ENCODE measurements around the gene P4HA2. TPM values are rescaled to one million over a fixed set of nuclear protein-coding genes. Genes with fewer than 3 reads are reported as not detected.

Gene P4HA2
- total and polyA plus RNA-seq, 2 donors from 2014 or later = 32.5 to 54.1 TPM

DNA sequence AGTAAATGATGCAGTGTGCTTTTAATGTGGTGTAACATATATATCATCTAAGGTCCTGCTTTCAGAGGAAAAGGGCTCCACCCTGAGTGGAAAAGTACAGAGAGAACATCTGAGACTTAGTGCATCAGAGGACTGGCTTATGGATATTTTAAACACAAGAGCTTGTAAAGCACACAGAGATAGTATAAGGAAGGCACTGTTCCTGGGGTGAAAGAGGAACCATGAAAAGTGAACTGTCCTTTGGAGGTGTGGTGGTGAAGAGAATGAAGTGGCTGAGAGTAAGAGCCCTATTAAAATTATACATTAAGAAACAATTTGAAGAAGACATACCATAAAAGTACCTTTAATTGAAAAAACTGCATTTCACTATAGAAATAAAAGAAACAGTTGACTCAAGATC is 85.2 kb downstream of the P4HA2 start:
- intact Hi-C loops (cut with DNase I) = no loop called here
- Histone ChIP-seq H3K4me1 (ENCODE audit: control insufficient read depth in 2 of 3, insufficient read depth in 2 of 3, low read depth in 1 of 3, low read length in 3 of 3) (no peaks in the 10 kb centered on the region), H3K9ac (ENCODE audit: low read length in 3 of 3) (no peak overlapping the region), H3K4me3 (ENCODE audit: low read length in 3 of 3) (no peak overlapping the region), H3K36me3 (ENCODE audit: control insufficient read depth in 2 of 3, insufficient read depth in 3 of 3, low read length in 3 of 3) (no peaks in the 10 kb centered on the region), H3K9me3 (ENCODE audit: control insufficient read depth in 2 of 3, insufficient read depth in 1 of 3, low read length in 3 of 3) (peaks cover 0 to 11% (median 8%) of the 10 kb centered on the region in 3 donors), H3K27ac (ENCODE audit: low read depth in 2 of 2, low read length in 2 of 2) (no peak overlapping the region), H3K27me3 (ENCODE audit: control insufficient read depth, insufficient read depth, low read length) (no peaks in the 10 kb centered on the region)
- no peak for FAIRE-seq
- TF ChIP-seq, protein P1, sequence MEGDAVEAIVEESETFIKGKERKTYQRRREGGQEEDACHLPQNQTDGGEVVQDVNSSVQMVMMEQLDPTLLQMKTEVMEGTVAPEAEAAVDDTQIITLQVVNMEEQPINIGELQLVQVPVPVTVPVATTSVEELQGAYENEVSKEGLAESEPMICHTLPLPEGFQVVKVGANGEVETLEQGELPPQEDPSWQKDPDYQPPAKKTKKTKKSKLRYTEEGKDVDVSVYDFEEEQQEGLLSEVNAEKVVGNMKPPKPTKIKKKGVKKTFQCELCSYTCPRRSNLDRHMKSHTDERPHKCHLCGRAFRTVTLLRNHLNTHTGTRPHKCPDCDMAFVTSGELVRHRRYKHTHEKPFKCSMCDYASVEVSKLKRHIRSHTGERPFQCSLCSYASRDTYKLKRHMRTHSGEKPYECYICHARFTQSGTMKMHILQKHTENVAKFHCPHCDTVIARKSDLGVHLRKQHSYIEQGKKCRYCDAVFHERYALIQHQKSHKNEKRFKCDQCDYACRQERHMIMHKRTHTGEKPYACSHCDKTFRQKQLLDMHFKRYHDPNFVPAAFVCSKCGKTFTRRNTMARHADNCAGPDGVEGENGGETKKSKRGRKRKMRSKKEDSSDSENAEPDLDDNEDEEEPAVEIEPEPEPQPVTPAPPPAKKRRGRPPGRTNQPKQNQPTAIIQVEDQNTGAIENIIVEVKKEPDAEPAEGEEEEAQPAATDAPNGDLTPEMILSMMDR (IDR thresholded peaks at IDR 0.05; ENCODE audit: borderline replicate concordance, extremely low read depth, insufficient read depth) = no peak
- DNase-seq = no peak

Small RNAs within 50 kb of the gene (microRNA-seq; reads per million reads assigned to microRNA genes)
- not detected for gene MIR6830

Other genes starting within 250 kb of the P4HA2 start
- gene ACSL6, start 216.2 kb downstream of the P4HA2 start, total RNA-seq = 1.4 TPM
- 2.1 TPM for gene ACSL6, start 216.2 kb downstream of the P4HA2 start, polyA plus RNA-seq (ENCODE audit: insufficient read depth, low read depth, low replicate concordance)
- gene IL3, start 167.2 kb downstream of the P4HA2 start, total RNA-seq = not detected
- not detected for gene IL3, start 167.2 kb downstream of the P4HA2 start, polyA plus RNA-seq (ENCODE audit: insufficient read depth, low read depth, low replicate concordance)
- not detected for gene CSF2, start 154.1 kb downstream of the P4HA2 start, total RNA-seq
- gene CSF2, start 154.1 kb downstream of the P4HA2 start, polyA plus RNA-seq (ENCODE audit: insufficient read depth, low read depth, low replicate concordance) = not detected
- gene PDLIM4, start 29.8 kb upstream of the P4HA2 start, total RNA-seq = 47.0 TPM
- gene PDLIM4, start 29.8 kb upstream of the P4HA2 start, polyA plus RNA-seq (ENCODE audit: insufficient read depth, low read depth, low replicate concordance) = 31.6 TPM
- gene SLC22A4, start 66.5 kb upstream of the P4HA2 start, total RNA-seq = 2.4 TPM
- 7.6 TPM for gene SLC22A4, start 66.5 kb upstream of the P4HA2 start, polyA plus RNA-seq (ENCODE audit: insufficient read depth, low read depth, low replicate concordance)
- gene SLC22A5, start 141.9 kb upstream of the P4HA2 start, total RNA-seq = 28.3 TPM
- 36.3 TPM for gene SLC22A5, start 141.9 kb upstream of the P4HA2 start, polyA plus RNA-seq (ENCODE audit: insufficient read depth, low read depth, low replicate concordance)

Measured in kidney (tissue), 14 donors.